ENCODE measurements around the gene CRYBG1. TPM values are rescaled to one million over a fixed set of nuclear protein-coding genes. Genes with fewer than 3 reads are reported as not detected.

The CRYBG1 gene
- total RNA-seq, 1 experiment from 2014 or later, result 5.7 TPM

DNA sequence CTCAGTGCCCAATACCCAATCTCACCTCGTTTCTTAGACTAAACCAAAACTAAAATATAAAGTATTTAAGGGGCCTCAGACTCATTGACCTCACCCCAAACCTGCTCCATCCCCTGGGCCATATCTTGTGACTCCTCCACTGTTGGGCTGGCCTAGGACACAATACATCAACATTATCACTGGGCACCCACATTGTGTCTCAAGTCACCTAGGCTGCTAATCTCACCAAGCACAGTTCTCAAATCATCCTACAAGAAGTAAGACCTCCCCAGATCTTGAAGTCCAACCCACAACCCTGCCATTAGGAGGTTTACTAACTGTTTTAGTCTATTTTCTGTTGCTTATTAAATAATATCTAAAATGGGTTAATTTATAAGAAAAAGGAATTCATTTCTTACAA is 96.2 kb downstream of the CRYBG1 start:
- Histone ChIP-seq H3K9ac (ENCODE audit: extremely low read depth, insufficient read length, low read length) (no peak overlapping the region), H3K18ac (ENCODE audit: insufficient read length, low read depth, low read length) (no peak overlapping the region), H4K8ac (replicated peaks; ENCODE audit: insufficient read length, low read depth, low read length) (no peak overlapping the region), H3K79me2 (ENCODE audit: insufficient read depth, low read length) (no peaks in the 10 kb centered on the region), H3K4ac (ENCODE audit: low read depth, low read length) (no peak overlapping the region), H3T11ph (ENCODE audit: low read length) (no peak overlapping the region), H3K79me1 (ENCODE audit: insufficient read depth, low read depth, low read length, poor library complexity, severe bottlenecking) (no peaks in the 10 kb centered on the region), H3K23ac (ENCODE audit: insufficient read length, low read depth, low read length) (no peak overlapping the region), H4K91ac (ENCODE audit: insufficient read length, low read depth, low read length) (no peak overlapping the region), H3K23me2 (ENCODE audit: insufficient read length, low read depth, low read length, poor library complexity, severe bottlenecking) (no peaks in the 10 kb centered on the region), H3K14ac (ENCODE audit: insufficient read depth, low read length) (no peak overlapping the region), H3K9me3 (ENCODE audit: control insufficient read depth, low read depth, low read length) (no peaks in the 10 kb centered on the region), H3K4me2 (ENCODE audit: insufficient read depth, insufficient read length, low read length) (no peak overlapping the region), H2BK5ac (ENCODE audit: insufficient read length, low read length) (no peak overlapping the region), H2BK120ac (ENCODE audit: low read depth, low read length, poor library complexity, severe bottlenecking) (no peak overlapping the region), H3K56ac (ENCODE audit: insufficient read length, low read depth, low read length) (no peak overlapping the region), H4K20me1 (ENCODE audit: control insufficient read depth, insufficient read depth, insufficient read length) (no peaks in the 10 kb centered on the region), H2AK5ac (ENCODE audit: insufficient read length, low read length) (no peak overlapping the region), H2BK20ac (ENCODE audit: low read depth, low read length, poor library complexity, severe bottlenecking) (no peak overlapping the region), H4K5ac (ENCODE audit: insufficient read length, low read depth, low read length) (no peak overlapping the region), H2BK12ac (ENCODE audit: insufficient read length, low read depth, low read length) (no peak overlapping the region), H2BK15ac (ENCODE audit: low read depth, low read length) (no peak overlapping the region), H3K4me1 (ENCODE audit: insufficient read depth, low read length) (no peaks in the 10 kb centered on the region; the same call in 1 of the 2 replicates), H3K27ac (ENCODE audit: insufficient read length, low read depth, low read length) (no peak overlapping the region), H3K27me3 (ENCODE audit: insufficient read depth, low read length) (no peaks in the 10 kb centered on the region), H2AFZ (ENCODE audit: low read length) (no peak overlapping the region)
- TF ChIP-seq, protein P1, sequence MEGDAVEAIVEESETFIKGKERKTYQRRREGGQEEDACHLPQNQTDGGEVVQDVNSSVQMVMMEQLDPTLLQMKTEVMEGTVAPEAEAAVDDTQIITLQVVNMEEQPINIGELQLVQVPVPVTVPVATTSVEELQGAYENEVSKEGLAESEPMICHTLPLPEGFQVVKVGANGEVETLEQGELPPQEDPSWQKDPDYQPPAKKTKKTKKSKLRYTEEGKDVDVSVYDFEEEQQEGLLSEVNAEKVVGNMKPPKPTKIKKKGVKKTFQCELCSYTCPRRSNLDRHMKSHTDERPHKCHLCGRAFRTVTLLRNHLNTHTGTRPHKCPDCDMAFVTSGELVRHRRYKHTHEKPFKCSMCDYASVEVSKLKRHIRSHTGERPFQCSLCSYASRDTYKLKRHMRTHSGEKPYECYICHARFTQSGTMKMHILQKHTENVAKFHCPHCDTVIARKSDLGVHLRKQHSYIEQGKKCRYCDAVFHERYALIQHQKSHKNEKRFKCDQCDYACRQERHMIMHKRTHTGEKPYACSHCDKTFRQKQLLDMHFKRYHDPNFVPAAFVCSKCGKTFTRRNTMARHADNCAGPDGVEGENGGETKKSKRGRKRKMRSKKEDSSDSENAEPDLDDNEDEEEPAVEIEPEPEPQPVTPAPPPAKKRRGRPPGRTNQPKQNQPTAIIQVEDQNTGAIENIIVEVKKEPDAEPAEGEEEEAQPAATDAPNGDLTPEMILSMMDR (conservative IDR thresholded peaks at IDR 0.05), result no peak
- WGBS (ENCODE audit: extremely low coverage, insufficient read length, low lambda C conversion rate), result no CpG with 5 or more reads among the region's 1 CpG
- no peak overlapping the region for H3K4me3 Mint-ChIP-seq
- no peak overlapping the region for H3K27ac Mint-ChIP-seq
- no peak for DNase-seq
- peaks cover 5% of the 10 kb centered on the region; the same call in 1 of the 2 replicates for H3K27me3 Mint-ChIP-seq (ENCODE audit: low read depth)
- H3K9me3 Mint-ChIP-seq, result no peaks in the 10 kb centered on the region
- H3K4me1 Mint-ChIP-seq, result peaks cover 30 to 34% of the 10 kb centered on the region in 2 experiments
- H3K36me3 Mint-ChIP-seq (ENCODE audit: insufficient read depth in 1 of 3, low read depth in 3 of 3), result no peaks in the 10 kb centered on the region
